NCI-H226 (cell line): ENCODE results near the gene AUTS2.
A peak's percentile ranks its signal among the peaks of the same experiment; 100 is the strongest.
"Not testable (repeated sequence)": the region's sequence is repeated elsewhere in the genome, so short reads cannot be mapped to it uniquely, and the experiment has no call there.

Experiments
- DNase-seq: peaks from one replicate; pipeline ENCODE4 v3.0.0-alpha.2; 2015

Gene AUTS2

GRCh38 chr7:69768986-69769595, 170.8 kb downstream of the AUTS2 start:
- peak; percentile 15 for DNase-seq

DNA sequence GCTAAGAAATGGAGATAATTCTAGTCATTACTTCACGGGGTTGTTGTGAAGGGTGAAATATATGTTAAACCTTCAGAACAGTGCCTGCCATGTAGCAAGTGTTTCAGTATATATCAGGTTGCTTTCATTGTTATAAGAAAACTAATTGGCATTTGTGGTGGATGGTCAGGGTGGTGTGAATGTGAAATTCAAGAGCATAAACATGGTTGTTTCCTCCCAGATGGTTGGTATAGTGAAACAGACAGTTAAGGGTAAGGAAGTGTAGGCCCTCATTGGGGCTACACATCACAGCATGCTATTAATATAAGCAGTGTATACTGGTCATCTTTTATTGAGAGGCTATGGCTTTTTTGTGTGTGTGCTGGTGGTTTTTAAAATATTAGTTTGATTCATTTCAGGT, 171.6 kb downstream of the AUTS2 start:
- DNase-seq, result no peak

DNA sequence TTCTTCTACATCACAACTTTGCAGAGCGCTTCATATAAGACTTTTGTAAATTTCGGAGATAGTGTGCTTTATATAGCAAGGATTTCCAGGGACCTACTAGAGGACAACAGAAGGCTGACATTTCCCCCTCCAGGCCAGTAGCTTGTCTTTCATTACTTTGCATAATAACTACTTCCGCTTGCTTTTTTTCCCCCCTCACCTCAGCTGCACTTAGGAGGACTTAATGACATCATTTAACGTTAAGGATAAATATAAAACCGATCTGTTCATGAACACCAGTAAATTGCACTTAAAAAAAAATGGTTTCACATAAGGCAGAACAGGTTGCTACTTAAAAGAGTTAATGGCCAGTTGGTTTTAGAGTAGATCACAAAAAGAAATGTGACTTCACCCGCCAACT, 172.3 kb downstream of the AUTS2 start:
- no peak for DNase-seq

DNA sequence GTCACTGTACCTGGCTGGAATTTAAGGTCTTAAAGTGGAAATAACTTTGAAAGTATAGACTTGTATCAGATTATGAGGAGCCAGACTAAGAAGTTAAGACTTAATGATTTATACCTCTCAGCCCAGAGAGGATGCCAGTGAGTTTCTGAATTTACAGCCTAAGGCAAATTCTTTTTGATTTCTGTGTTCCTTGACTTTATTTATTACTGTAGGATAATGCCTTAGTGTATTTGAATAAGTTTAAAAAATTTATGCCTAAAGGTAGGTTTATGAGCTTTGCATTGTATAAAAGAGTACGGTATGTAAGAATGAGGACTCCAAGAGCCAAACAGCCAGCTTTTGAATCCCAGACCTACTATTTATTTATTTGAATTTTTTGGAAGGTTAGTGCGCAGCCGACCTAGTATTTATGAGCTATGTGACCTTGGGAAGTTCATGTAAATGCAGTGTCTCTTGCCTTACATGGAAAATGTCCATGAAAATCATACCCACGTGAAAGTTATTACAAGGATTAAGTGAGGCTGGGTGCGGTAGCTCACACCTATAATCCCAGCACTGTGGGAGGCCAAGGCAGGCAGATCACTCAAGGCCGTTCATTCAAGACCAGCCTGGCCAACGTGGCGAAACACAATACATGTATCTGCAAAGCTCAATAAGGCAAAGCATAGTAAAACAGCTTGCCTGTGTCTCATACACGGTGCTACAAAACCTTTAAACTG, 174.6 kb downstream of the AUTS2 start:
- peak; percentile 22 for DNase-seq

GRCh38 chr7:69773535-69774225, 175.4 kb downstream of the AUTS2 start:
- peak; percentile 33 for DNase-seq

DNA sequence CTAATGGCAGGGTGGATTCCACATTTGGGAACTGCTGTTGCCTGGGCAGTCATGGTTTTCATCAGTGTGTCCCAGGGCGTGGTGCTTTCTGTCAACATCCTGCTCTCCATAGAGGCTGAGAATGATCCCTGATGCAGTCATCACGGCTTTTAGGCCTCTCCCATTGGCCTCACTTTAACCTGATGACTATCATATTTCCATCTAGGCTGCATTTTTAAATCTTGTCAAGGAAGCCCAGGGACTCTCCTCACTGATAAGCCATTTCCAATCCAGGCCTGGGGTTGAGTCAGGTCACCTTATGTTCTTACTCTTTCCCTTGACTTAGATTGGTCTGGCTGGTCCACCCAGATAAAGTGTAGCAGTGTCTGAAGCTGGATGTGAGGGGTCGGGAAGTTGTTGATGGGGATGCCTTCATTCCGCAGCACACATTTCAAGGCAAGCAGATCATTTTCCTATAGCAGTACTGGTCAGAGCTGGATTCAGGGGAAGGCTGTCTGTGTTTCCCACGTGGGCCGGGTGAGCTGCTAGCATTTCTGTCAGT, 177.0 kb downstream of the AUTS2 start:
- DNase-seq, result peak; percentile 68

DNA sequence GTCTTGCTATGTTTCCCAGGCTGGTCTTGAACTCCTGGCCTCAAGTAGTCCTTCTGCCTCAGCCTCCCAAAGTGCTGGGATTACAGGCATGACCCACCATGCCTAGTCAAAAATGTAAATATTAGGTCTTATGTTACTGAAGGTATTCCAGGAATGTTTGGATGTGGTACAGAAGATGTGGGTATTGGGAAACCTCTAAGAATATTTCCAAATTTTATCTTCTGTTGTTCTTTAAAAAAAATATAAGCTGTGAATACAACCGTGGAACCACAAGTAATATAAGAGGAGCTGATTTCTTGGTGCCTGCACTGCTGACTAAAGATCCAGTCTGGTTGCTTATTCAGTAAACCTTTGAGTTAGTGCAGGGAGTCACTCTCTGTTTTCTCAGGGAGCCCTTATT, 178.3 kb downstream of the AUTS2 start:
- peak; percentile 59 for DNase-seq

DNA sequence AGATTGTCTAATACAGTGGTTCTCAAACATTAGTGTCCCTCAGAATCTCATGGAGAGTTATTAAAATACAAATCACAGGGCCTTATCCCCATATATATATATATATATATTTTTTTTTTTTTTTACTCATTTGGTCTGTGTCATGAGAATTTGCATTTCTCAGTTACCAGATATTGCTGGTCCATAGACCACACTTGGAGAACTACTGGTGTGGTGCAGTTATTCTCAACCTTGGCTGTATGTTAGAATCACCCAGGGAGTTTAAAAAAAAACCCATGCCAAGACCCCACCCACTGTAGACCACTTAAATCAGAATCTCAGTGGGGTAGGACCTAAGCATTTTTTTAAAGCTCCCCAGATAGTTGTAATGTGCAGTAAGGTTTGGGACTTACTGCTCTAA, 179.9 kb downstream of the AUTS2 start:
- DNase-seq, result no peak

- DNase-seq, result peak; percentile 60
Observed at GRCh38 chr7:69780379-69780778, 182.1 kb downstream of the AUTS2 start.

DNA sequence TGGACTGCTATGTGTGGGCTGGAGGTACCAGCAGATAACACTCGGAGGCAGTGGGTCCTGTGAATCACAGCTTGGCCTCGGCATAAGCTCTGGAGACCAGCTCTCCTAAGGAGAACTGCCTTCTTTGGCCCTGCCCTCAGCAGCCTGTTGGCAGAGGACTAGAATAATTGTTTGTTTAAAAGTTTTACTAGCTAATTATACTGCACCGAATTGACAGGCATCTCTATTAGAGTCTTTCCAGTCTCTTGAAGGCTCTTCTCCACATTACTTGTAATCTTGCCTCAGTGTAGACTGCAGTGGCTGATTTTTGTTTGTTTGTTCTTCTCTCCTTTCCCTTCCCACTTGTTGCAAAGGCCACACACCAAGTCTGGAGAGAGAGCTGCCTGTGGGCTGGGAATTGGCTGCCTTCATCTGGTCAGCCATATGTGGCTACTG, 183.2 kb downstream of the AUTS2 start:
- peak; percentile 27 for DNase-seq

GRCh38 chr7:69782917-69783684, 184.8 kb downstream of the AUTS2 start:
- no peak for DNase-seq

- DNase-seq, result not testable (repeated sequence)
Observed at GRCh38 chr7:69786130-69786529, 187.9 kb downstream of the AUTS2 start.

- peak; percentile 46 for DNase-seq
Observed at GRCh38 chr7:69786730-69787395, 188.6 kb downstream of the AUTS2 start.

- no peak for DNase-seq
Observed at GRCh38 chr7:69787736-69788431, 189.6 kb downstream of the AUTS2 start.

DNA sequence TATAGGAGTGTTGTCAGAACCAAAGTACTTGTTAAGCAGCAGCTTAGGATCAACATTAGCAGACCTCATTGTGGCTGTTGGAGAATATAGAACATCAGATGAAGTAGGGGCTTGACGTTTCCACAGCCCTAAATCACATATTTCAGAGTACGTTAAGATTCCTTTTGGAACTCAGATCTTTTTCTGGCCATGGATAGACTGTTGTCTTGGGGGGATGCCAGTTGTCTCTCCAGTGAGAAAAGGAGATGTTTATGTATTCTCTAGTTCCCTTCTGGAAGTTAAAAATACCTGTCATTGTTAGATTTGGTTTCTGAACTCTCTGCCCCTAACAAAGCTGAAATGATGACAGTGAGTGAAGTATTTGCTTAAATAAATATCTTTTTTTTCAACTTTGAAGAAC, 191.3 kb downstream of the AUTS2 start:
- no peak for DNase-seq

DNA sequence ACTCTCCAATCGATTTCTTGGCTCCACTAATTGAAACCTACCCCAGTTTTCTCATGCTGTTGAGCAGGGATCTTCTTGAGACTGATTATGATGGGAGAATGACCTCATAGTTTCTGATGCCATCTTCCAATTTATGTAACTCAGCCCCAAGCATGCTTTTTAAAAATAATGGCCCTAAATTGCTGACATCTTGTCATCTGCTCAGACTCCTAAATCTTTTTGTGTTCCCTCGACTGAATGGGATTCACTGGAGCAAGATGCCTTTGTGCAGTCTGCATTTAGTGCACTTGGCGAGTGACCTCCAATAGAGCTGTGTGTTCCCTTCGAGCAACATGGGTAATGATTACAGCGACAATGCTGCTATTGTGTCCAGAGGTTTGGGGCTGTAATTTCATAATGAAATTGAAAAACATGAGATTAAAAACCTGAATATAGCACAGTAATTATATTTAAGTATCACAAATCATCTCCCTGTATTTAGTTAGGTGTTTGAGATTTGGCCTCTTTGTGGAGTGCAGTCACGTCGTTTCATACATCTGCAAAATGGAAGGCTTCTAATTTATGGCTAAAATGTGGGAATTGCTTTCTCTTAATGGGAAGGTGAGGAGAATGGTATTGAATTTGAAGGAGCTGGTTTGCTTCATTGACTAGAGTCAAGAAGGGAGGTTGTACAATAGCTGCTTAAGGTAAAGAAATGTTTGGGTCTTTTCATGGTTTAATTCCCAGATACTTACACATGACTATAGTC, 192.9 kb downstream of the AUTS2 start:
- no peak for DNase-seq

- DNase-seq, result no peak
Observed at GRCh38 chr7:69791739-69792138, 193.5 kb downstream of the AUTS2 start.

- DNase-seq, result no peak
Observed at GRCh38 chr7:69795932-69796331, 197.7 kb downstream of the AUTS2 start.

- no peak for DNase-seq
Observed at GRCh38 chr7:69796416-69796815, 198.1 kb downstream of the AUTS2 start.

- DNase-seq, result no peak
Observed at GRCh38 chr7:69799048-69799697, 200.9 kb downstream of the AUTS2 start.

GRCh38 chr7:69799990-69800389, 201.7 kb downstream of the AUTS2 start:
- DNase-seq, result no peak
